HG02610 (cell line): ENCODE data around the gene KCNG1.

ENCODE experiments used
- ATAC-seq: cut with Tn5 transposase; IDR thresholded peaks from one replicate; pipeline ENCODE4 v1.9.1; 2021; ENCODE audit warnings: mild to moderate bottlenecking, moderate library complexity; ENCODE audit not compliant: unreplicated experiment

Gene KCNG1

DNA sequence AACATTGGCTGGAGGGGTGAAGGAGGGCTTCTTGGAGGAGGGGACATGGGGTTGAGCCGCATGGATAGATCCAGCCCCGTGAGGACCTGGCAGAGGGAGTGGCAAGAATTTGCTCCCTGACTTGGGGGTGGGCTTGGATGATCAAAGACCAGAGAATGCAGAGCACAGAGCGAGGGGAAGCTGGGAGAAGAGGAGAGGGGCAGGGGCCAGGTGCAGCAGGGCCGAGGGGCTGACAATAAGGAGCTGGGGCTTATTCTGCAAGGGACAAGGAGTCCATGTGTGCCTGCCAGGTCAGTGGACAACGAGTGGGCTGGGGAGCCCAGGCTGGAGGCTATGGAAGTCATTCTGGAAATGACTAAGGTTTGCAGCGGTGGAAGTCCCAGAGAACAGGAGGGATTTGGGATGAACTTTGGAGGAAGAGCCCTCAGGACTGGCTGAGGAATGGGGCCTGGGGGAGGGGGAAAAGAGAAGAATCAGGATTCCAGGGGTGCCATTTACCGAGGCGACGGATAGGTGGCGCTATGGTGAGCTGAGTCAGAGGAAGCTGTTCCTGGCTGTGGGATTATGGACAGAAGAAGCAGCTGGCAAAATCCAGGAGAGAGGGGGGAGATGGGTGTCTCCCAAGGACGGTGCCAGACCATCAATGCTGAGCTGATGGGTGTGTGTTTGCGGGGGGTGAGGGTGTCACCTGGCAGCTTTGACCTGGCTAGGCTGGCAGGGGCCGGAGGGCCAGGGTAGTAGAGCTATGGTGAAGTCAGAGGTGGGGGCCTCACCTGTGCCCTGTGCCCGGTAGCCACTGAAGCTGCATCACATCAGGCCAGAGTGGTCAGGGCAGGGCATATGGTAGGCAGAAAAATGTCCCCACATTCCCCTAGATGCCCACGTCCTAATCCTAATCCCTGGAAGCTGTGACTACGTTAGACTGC lies 7.8 kb downstream of the KCNG1 start:
- ATAC-seq: no peak

DNA sequence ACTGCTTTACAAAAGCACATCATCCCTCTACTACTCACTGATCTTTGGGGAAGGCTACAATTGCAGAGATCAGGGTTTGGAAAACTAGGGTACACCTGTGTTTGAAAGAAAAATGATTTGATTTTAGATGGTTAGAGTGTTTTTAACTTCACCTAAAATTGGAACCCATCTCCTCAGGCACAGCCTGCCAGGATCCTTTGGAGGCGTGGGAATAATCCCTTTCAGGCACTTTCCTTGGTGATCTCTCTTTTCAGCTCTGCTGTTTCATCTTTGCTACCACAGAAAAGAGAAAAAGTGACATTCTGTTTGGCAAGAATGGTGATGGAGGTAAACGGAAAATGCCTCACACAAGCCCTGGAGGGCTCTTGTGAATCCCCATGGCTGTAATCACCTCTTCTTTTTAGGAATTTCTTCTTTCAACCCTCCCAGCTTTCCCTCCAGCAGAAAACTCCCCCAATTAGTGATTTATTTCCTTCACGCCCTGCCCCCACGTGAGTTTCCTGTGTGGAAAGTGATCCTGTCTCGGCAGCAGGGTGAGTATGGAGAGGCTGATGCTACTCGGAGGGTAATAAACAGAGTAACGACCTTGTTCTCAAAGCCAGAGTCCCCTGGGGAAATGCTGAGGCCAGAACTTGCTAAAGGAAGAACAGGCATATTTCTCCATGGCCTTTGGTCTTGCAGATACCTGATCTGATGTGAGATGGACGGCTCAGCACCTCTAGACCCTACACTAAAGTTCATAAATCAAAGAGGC lies 9.2 kb downstream of the KCNG1 start:
- ATAC-seq: no peak

DNA sequence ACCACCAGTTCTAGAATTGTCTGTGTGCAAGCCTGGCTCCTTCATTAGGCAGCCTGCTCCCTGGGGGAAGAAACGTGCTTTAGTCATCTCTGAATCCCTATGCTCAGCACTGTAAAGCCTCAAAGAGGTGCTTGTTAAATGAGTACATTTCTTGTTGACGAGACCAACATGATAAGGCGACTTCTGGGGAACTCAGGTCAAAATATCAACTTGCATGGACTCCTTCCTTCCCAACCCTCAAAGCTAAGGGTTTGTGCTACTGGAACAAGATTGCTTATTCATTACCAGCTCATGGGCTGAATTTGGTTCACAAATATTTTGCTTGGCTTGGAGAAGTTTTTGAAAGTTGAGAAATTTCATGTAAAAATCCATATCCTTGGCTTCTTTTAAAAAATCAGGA lies 10.6 kb downstream of the KCNG1 start:
- ATAC-seq: no peak

DNA sequence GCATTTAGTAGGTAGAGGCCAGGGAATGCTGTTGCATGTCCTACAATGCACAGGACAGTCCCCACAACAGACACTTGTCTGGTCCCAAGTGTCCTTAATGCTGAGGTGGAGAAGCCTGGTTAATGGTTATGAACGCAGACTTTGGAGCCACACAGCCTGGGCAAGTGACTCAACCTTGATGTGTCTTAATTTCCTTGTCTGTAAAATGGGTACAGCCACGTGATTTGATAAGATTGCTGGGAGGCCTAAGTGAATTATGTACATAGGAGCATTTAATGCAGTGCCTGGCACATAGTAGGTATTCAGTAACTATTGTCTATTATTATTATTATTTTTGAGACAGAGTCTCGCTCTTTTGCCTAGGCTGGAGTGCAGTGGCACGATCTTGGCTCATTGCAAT lies 11.4 kb downstream of the KCNG1 start:
- no peak for ATAC-seq

DNA sequence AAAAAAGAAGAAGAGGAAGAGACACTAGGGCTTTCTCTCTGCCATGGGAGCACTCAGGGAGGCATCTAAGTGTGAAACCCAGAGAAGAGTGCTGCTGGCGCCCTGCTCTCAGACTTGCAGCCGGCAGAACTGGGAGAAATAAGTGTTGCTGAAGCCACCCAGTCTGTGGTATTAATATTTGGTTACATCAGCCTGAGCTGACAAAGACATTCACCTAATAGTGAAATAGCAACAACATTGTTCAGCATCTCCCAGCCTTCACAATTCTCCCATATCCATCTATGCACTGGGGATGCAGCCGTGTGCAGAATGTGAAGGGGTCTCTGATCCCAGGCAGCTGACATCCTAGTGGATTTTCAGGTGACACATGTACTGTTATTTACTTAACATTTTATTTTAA lies 12.0 kb downstream of the KCNG1 start:
- no peak for ATAC-seq

DNA sequence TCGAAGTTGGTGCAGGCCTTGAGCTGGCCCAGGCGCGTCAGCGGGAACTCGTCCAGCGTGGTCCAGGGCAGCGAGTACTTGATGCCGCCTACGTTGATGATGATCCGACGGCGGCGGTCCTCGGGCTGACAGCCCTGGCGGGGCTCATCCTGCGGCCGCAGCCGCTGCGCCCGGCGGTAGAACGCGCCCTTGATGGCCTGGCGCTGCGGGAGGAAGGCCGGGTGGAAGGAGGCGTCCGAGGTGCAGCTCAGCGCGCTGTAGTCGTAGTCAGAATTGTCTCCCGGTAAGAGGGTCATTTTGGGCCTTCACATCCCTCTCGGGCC lies 12.9 kb downstream of the KCNG1 start:
- ATAC-seq: no peak

DNA sequence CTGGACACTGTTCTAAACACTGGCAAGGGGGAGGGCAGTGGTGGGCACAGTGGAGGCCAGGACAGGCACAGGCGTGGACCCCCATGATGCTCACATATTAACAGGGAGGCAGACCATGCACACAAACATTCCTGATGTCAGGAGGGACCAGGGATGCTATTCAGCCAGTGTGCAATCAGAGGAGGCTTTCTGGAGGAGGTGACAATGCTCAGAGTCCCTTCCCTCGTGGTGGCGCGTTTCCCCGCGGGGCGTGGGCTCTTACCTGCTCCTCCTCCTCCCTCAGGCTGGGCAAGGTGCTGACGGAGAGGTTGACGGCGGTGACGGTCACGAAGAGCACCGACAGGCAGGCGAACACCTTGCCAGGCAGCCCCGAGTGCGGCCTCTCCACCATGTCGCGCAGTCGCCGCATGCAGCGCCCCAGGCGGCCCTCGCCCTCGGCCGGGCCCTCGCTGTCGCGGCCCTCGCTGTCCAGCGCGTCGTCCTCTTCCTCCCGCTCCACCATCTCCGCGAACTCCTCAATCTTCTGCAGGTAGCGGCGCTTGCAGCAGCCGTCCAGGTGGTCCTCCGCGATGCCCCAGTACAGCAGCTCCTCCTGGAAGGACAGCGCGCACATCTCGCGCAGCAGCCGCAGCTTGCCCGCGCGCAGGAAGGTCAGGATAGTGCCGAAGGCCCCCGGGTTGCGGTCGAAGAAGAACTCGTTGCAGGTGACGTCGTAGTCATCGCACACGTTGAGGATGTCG lies 13.4 kb downstream of the KCNG1 start:
- no peak for ATAC-seq

DNA sequence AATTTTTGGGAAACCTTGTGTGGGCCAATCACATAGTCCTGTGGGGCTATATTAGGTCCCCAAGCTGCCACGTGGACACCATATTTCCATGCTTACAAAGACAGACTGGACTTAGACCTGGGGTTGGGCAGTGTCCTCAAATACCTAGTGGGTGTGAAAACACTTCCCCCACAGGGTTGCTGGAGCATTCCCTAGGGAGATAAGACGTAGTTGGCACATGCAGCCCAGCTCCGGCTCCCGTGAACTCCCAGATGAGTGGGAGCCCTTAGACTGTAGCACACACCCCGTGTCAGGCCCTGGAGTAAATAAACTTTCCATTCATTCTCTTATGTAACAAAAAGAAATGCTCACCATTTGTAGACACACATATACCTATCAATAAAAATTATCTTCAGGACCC lies 14.2 kb downstream of the KCNG1 start:
- ATAC-seq: no peak

DNA sequence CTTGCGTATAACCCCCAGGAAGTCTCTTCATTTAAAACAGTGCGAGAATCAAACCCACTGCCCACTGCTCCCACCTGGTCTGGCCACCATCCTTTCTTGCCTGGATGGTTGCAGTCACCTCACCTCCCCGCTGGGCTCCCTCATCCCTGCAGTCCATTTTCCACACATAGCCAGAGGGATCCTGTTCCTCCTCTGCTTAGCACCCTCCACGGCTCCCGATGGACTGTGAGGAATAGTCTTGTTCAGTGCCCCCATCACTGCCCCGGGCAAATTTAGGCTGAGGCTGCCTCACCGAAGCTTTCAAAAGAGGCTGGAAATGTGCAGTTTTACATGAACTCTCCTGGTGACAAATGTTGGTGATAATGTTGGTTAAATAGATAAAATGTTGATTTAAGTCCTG lies 17.7 kb downstream of the KCNG1 start:
- no peak for ATAC-seq

DNA sequence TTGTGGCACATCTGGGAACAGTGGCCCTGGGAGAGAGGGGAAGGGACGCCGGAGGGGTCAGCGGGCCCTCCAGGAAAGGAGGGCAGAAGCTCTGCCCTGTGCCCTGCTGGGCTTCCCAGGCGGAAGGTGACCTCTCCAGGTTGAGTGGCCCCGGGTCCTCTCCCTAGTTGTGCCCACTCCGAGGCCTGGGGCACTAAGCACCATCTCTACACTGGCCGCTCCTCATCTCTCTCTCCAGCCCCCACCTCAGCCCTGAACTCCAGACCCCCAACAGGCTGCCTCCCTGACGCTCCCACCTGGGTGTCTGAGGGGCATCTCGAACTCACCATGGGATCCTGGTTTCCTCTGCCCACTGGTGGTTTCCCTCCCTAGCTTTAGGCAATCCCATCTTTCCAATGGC lies 18.1 kb downstream of the KCNG1 start:
- no peak for ATAC-seq

DNA sequence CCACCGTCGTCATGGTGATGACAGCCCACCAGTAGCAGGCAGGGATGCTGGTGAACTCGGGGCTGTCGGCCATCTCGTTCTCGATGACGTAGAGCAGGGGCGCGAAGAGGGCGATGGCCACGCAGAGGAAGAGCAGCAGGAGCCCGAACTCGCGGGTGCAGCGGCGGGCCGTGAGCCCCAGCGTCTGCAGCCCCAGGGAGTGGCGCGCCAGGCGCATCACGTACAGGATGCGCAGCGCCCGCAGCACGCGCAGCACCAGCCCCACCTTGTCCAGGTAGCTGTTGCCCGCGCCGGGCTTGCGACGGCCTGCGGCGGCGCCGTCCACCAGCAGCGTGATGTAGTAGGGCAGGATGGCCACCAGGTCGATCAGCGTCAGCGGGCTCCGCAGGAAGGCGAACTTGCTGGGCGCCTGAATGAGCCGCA lies 18.6 kb downstream of the KCNG1 start:
- no peak for ATAC-seq

DNA sequence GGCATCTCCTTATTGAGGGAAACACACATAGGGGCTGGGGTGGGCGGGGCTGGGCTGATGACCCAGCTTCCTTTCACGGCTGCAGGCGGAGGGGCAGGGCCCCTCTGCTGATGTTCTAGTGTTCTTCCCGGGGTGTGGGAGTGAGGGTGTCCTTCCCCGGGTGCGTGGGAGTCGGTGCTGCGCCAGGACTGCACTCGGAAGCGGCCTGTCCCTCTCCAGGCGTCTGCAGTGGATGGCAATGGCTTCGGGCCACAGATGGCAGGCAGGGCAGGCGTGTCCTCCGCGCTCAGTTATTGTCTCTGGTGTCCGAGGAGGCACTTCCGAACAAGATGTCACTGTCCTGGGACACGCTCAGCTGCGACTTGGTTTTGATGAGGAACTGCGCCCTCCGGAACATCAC lies 19.2 kb downstream of the KCNG1 start:
- no peak for ATAC-seq

DNA sequence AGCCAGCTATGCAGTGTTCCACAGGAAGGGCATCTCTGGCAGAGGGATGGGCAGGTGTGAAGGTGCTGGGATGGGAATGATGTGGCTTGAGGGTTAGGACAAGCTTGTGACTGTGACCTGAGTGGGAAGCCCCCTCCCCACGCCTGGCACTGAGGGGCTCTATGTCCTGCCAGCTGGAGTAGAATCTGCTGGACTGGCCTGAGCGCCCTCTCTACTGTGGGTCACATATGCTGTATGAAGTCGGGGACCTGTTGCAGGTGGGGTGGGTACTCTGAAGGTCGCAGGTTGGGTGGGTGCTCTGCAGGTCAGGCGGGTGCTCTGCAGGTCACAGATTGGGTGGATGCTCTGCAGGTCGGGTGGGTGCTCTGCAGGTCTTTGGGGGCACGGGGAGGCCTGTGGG lies 20.3 kb downstream of the KCNG1 start:
- ATAC-seq: no peak

DNA sequence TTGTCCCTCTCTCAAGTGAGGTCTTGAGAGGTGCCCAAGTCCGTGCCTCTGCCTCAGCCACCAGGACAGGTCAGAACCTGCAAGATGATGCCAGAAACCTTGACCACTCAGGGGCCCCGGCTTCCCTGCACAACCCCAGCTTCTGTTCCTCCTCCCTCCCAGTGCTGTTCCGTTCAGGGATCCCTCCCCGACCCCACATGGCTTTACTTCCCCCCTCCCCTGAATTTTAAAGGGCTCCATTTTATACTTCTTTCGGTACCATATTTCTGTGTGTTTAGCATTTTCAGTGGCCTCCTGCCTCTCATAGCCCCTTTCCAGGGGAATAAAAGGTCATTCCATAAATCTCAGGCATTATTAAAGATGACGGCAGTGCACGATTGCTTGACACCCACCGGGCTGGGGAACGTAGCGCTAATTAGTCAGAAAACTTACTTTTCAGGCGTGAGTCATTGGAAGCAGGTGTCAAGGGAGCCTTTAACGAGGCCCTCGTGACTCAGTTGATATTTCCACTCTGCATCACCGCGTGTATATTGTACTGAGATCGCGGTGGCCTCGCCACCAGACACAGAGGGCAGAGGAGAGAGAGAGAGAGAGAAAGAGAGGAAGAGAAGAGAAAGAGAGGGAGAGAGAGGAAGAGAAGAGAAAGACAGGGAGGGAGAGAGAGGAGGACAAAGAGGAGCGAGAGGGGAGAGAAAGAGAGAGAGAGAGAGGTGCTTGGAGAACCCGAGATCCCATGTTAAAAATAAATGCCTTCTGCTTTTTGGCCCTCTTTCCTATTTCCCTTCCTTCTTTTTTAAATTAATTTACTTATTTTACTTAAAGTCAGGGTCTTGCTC lies 21.3 kb downstream of the KCNG1 start:
- no peak for ATAC-seq

DNA sequence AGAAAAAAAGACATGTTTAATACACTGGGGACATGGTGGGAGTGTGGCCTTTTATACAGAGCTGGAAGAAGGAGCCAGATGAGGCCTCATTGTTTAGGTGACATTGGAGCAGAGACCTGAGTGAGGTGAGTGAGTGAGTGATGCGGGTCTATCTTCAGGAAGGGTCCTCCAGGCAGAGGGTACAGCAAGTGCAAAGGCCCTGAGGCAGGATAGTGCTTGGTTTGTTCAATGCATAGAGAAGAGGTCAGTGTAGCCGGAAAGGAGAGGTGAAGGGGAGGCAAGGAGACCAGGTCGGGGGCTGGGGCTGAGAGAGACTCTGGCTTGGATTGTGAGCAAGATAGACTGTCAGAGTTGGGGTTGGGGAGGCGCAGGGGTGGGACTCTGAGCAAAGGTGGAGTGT lies 23.6 kb downstream of the KCNG1 start:
- no peak for ATAC-seq

DNA sequence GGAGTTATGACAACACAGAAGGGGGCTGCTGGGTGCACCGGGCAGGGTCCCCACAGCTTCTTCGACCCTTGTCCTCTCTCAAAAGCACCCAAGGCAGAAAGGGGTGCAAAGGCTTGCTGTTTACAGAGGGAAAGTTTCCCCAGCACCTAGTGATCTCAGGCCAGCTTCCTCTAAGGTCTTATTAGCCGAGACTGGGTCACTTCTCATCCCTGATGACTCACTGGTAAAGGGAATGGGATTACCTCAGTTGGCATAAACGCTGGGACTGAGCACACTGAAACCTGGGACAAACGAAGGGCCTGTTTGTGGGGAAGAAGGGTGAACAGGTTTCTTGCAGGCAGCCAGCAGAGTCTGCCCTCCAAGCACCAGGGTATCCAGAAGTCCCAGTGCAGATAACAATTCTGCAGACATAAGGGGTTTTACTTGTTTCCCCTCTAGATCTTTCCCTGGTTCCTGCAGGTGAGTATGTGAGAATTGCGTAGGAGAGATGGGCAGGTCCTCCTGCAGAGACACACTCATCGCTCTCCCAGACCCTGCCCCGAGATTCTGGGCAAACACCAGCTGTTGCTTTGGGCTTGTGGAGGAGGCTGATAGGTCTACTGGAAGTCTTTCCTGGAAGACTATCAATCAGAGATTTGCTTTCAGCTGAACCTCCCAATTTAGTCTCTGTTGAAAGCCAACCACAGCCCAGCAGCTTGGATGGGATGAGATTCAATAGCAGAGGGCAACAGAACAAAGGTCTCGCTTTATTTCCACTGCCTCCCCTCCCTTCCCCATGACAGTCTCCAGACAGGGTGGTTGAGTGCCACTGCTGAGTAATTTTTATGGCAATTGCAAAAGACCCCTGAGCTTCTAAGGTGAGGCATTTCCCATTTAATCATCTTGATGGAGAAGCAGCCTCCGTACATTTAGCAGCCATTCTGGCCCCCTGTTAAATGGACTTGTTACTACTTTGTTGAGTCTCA lies 25.7 kb downstream of the KCNG1 start:
- no peak for ATAC-seq

DNA sequence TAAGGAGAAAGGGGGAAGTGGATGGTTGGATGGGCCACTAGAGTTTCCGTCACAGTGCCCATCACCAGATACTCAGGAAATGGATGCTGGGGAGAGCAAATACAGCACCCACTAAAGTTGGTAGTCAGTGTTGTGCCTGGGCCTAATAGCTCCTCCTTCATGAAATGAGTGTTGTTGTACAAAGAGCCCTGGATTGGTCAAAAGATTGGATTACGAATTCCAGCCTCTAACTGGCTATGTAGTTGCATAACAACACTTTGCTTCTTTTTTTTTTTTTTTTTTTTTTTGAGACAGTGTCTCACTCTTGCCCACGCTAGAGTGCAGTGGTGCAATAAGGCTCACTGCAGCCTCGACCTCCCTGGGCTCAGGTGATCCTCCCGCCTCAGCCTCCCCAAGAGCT lies 27.4 kb downstream of the KCNG1 start:
- no peak for ATAC-seq

DNA sequence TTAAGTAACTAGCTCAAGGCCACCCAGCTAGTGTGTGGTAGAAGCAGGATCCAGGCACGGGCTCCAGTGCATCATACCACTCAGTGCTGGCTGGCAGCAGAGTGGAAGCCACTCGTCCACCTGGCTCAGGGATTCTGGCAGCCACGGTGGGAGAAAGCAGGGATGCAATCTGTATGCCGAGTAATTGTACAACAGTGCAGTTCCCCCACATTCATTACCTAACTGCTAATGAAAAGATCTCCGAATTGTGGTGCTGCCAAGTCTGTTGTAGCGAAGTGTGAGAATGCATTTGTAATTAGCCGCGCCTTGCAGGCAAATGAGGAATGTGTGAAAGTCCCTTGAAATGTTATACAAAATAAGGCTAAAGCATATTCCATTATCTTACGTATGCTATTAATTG lies 29.0 kb downstream of the KCNG1 start:
- ATAC-seq: no peak

DNA sequence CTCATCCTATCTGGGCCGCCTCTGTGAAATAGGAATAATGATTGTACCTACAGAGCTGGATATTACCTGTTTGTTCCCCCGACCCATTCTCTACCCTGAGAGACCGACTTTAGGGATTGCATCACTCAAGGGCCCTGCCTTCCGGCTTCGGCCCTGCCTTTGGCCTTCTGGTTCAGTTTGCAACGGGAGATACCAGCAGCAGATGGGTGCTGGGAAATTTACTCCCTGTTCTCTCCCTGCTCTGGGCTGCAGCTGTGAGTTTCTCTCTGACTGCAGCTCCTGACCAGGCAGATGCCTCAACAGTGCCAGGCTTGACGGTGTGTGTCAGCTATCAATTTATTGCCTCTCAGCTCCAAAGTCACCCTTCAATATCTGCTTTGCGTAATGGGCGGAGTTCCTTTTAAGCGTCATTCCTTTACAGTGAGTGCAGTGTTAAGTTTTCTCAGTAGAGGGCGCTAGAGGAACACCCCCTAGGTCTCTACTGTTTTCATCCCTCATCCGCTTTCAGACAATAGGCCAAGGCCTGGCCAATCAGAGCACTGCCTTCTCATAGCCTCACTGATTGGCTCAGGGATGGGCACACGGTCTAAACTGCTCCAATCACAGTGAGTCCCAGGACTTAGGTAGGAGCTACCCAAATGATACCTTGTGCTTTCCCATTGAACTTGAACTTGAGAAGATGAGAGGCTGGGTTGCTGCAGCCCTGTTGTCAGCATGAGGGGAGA lies 30.0 kb downstream of the KCNG1 start:
- peak; percentile 62 for ATAC-seq
